Measurements from ENCODE around the gene MEAK7. TPM values are rescaled to one million over a fixed set of nuclear protein-coding genes. Genes with fewer than 3 reads are reported as not detected.

The MEAK7 gene
- total RNA-seq, 6 experiments from 2014 or later: 45.6 to 57.3 (median 50.8) TPM

DNA sequence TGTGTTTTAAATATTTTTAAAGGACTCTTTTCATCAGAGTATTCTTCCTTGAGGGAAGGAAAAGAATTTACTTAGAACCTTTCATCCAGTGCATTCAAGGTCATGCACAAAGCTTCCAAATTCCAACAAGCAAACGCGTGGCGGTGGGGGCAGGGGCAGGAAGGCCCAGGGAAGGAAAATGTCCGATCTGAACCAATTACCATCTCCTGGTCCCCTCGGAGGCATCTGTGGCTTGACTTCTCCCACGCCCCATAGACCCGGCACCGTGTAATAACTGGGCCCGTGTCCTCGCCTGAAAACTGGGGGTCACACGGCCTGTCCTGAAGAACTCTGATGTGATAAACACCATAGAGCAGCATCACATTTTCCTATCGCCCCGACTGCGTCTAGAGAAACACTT, 18.3 kb downstream of the MEAK7 start:
- Mint-ChIP-seq H3K27ac (no peak overlapping the region), H3K9me3 (no peaks in the 10 kb centered on the region), H3K36me3 (ENCODE audit: low read depth) (peaks cover 52% of the 10 kb centered on the region), H3K27me3 (ENCODE audit: insufficient read depth) (no peaks in the 10 kb centered on the region; the same call in 1 of the 2 replicates), H3K4me3 (no peak overlapping the region), H3K4me1 (ENCODE audit: low read depth) (no peaks in the 10 kb centered on the region)
- TF ChIP-seq, protein P1, sequence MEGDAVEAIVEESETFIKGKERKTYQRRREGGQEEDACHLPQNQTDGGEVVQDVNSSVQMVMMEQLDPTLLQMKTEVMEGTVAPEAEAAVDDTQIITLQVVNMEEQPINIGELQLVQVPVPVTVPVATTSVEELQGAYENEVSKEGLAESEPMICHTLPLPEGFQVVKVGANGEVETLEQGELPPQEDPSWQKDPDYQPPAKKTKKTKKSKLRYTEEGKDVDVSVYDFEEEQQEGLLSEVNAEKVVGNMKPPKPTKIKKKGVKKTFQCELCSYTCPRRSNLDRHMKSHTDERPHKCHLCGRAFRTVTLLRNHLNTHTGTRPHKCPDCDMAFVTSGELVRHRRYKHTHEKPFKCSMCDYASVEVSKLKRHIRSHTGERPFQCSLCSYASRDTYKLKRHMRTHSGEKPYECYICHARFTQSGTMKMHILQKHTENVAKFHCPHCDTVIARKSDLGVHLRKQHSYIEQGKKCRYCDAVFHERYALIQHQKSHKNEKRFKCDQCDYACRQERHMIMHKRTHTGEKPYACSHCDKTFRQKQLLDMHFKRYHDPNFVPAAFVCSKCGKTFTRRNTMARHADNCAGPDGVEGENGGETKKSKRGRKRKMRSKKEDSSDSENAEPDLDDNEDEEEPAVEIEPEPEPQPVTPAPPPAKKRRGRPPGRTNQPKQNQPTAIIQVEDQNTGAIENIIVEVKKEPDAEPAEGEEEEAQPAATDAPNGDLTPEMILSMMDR (IDR thresholded peaks at IDR 0.05): no peak
- no peak for DNase-seq

DNA sequence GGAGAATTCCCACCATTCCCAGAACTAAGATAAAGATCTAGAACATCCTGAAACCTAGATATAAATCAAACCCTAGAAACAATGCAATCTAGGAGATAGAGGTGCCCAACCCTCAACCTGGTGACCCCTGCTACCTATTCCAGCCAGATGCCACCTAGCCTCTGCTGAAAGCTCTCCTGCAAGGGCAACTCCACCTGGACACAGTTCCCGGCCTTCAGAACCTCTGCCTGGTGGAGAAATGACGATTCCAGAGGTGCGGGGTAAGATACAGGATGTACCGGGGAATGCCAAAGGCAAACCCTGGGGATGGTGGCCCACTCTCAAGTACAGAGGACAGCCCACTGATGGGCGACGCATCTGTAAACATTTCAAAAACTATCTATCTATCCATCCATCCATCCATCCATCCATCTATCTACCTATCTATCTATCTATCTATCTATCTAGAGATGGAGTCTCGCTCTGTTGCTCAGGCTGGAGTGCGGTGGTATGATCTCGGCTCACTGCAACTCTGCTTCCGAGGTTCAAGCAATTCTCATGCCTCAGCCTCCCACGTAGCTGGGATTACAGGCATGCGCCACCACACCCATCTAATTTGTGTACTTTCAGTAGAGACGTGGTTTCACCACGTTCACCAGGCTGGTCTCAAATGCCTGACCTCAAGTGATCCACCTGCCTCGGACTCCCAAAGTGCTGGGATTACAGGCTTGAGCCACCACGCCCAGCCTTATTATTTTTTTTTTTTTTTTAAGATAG, 19.0 kb downstream of the MEAK7 start:
- H3K4me1 Mint-ChIP-seq (ENCODE audit: low read depth): no peaks in the 10 kb centered on the region
- peaks cover 47% of the 10 kb centered on the region for H3K36me3 Mint-ChIP-seq (ENCODE audit: low read depth)
- H3K9me3 Mint-ChIP-seq: no peaks in the 10 kb centered on the region
- no peak overlapping the region; the same call in 1 of the 2 replicates for H3K27ac Mint-ChIP-seq
- TF ChIP-seq, protein P1 (IDR thresholded peaks at IDR 0.05): no peak
- H3K4me3 Mint-ChIP-seq: no peak overlapping the region
- DNase-seq: no peak
- H3K27me3 Mint-ChIP-seq (ENCODE audit: insufficient read depth): no peaks in the 10 kb centered on the region

DNA sequence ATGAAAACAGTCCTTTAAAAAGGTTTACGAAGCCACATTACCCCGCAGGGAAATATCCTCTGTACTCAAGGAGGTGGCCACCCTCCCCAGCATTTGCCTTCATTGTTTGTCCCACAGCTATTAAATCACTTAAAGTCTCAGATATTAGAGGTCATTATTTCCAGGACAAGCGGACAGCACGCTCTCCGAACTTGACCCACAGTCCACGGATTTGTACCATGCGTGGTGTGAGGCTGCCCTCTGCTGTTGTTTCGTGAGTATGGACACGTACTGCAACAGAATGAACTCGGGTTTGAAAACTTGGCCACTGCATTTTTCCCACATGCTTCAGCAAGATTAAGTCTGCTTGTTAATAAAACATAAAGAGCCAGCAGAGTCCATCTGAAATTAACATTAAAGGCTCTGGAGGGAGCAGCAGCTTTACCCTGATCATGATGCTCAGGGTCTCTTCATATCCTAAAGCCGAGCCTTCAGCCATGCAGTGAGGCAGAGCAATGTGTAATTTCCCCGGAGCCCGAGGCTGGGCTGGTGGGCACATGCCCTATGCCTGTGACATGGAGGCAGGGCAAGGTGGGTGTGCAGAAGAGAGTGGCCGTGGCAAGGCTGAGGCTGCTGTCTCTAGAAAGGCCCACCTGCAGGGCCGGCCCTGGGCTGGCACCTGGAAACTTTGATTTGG, 19.7 kb downstream of the MEAK7 start:
- DNase-seq: no peak
- H3K36me3 Mint-ChIP-seq (ENCODE audit: low read depth): peaks cover 47% of the 10 kb centered on the region
- H3K9me3 Mint-ChIP-seq: no peaks in the 10 kb centered on the region
- no peaks in the 10 kb centered on the region for H3K27me3 Mint-ChIP-seq (ENCODE audit: insufficient read depth)
- H3K4me3 Mint-ChIP-seq: no peak overlapping the region
- TF ChIP-seq, protein P1 (IDR thresholded peaks at IDR 0.05): peak; percentile 79
- H3K4me1 Mint-ChIP-seq (ENCODE audit: low read depth): no peaks in the 10 kb centered on the region
- no peak overlapping the region for H3K27ac Mint-ChIP-seq

DNA sequence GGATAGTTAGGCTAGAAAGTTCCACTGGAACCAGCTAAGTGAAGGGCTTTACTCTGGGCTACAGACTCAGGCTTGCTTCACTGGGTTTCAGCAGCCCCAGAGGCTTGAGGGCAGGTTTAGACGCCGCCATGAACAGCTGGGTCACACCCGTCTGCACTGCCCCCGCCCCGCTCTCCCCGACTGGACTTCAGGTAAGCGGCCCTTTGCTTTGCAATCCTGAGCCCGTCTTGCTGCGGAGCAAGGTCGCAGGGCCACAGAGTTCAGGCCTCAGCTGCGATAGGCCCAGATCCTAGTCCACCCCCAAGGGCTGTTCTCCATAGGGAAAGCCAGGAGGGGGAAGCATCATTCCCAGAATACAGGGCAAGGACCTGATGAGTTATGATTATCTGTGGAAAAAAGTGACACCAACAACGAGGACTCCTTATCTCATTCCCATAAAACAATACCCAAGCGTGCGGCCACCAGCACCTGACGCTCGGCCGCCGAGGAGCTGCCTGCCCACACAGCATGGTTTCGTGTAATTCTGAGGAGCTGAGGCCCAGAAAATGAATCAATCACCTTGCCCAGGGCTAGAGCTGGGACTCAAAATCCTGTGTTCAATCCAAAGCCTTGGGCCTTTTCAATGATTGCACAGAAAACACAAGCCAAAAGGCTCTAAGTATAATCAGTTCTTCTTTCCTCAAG, 20.4 kb downstream of the MEAK7 start:
- no peak overlapping the region for H3K27ac Mint-ChIP-seq
- H3K27me3 Mint-ChIP-seq (ENCODE audit: insufficient read depth): no peaks in the 10 kb centered on the region
- TF ChIP-seq, protein P1 (IDR thresholded peaks at IDR 0.05): no peak
- no peak overlapping the region for H3K4me3 Mint-ChIP-seq
- no peaks in the 10 kb centered on the region for H3K9me3 Mint-ChIP-seq
- no peak for DNase-seq
- peaks cover 47% of the 10 kb centered on the region for H3K36me3 Mint-ChIP-seq (ENCODE audit: low read depth)
- peaks cover 5% of the 10 kb centered on the region for H3K4me1 Mint-ChIP-seq (ENCODE audit: low read depth)

DNA sequence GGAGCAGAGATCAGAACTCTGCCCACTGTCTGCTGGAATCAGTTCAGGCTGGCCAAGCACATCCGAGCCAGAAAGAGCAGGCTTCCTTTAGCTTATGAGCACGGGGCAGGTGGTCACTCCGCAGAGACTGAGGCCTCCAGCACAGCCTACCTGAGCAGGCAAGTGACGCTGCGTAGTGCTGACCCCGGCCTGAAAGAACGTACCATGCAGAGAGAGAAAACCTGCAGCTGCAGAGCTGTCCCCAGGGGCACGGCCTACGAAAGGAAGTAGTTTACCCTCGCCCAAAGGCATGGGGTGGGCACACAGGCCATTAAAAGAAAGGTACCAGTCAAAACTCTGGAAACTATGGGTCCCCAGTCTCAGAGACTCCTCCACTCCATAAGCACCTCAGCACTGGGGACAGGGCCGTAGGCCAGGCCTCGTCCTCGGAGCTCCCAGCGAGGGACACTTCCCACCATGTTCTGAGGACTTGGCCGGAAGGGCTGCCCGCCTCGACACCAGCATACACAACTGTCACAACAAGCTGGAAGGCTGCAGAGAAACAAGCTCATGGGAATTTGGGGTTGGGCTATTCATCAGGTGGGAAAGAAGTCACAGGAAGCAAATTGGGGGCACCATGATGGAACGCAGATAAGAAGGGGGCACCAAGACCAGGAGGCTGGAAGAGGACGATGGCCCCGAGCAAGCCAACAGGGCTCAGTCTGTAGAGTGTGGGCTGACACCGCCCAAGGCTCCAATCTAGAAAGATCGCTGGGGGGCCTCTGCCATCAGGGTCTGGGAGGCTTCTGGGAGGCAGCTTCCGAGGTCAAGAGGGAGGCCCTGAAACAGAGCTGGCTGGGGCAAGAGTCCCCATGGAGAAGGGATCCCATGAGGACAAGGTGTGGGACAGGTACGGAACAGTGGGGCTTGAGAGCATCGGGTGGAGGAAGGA, 21.2 kb downstream of the MEAK7 start:
- TF ChIP-seq, protein P1 (IDR thresholded peaks at IDR 0.05): no peak
- Mint-ChIP-seq H3K4me1 (ENCODE audit: low read depth) (peaks cover 13% of the 10 kb centered on the region), H3K4me3 (no peak overlapping the region), H3K9me3 (no peaks in the 10 kb centered on the region), H3K27me3 (ENCODE audit: insufficient read depth) (no peaks in the 10 kb centered on the region), H3K36me3 (ENCODE audit: low read depth) (peaks cover 45% of the 10 kb centered on the region), H3K27ac (peak overlapping the region; percentile 19)
- DNase-seq: no peak
